ENCODE results near the gene MCM6.

DNA sequence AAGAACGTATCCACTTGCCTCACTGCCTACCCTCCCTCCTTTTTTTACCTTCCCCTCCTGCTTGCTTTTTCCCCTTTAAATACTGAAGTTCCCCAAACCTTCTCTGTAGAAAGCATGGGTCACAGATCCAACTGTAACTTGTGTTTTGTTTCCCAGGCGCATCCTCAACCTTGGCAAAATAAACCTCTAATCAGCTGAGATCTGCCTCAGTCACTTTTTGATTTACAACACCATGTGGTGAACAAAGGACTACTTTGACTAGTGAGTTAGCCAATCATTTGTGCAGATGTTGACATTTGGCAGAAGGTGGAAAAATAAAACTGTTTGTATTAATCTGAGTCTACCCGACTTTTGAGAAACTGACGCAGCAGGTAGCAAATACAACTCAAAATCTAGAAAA is 23.3 kb upstream of the MCM6 start:
- TF ChIP-seq EZH2 (IDR thresholded peaks at IDR 0.05; ENCODE audit: insufficient read depth, poor library complexity, severe bottlenecking) (no peak), EZH2phosphoT487 (IDR thresholded peaks at IDR 0.05; ENCODE audit: insufficient read depth, low read depth) (no peak)
